Choroid plexus epithelial cell (primary cell): ENCODE results near the gene MATR3.
"Not testable (repeated sequence)": the region's sequence is repeated elsewhere in the genome, so short reads cannot be mapped to it uniquely, and the experiment has no call there.

Experiments
- DNase-seq: peaks from one replicate; pipeline ENCODE4 v3.0.0-alpha.2; 2010; ENCODE audit warnings: low read depth
- H3K4me3 ChIP-seq: 2 replicates; pipeline ENCODE4 v1.5.1; 2011; ENCODE audit warnings: low read depth, mild to moderate bottlenecking, control low read depth, low read length, moderate library complexity
- CTCF ChIP-seq: conservative IDR thresholded peaks from 2 replicates; pipeline ENCODE4 v1.5.1; 2011; ENCODE audit warnings: low read depth, mild to moderate bottlenecking, control low read depth, inconsistent platforms, low read length, moderate library complexity

Gene MATR3

GRCh38 chr5:139340051-139340450 lies 46.5 kb downstream of the MATR3 start:
- DNase-seq = no peak
- no peak overlapping the region for H3K4me3 ChIP-seq
- TF ChIP-seq CTCF = no peak

GRCh38 chr5:139341187-139341688 lies 47.7 kb downstream of the MATR3 start:
- H3K4me3 ChIP-seq = peak overlapping the region; percentile 100
- no peak for DNase-seq
- TF ChIP-seq CTCF = no peak

DNA sequence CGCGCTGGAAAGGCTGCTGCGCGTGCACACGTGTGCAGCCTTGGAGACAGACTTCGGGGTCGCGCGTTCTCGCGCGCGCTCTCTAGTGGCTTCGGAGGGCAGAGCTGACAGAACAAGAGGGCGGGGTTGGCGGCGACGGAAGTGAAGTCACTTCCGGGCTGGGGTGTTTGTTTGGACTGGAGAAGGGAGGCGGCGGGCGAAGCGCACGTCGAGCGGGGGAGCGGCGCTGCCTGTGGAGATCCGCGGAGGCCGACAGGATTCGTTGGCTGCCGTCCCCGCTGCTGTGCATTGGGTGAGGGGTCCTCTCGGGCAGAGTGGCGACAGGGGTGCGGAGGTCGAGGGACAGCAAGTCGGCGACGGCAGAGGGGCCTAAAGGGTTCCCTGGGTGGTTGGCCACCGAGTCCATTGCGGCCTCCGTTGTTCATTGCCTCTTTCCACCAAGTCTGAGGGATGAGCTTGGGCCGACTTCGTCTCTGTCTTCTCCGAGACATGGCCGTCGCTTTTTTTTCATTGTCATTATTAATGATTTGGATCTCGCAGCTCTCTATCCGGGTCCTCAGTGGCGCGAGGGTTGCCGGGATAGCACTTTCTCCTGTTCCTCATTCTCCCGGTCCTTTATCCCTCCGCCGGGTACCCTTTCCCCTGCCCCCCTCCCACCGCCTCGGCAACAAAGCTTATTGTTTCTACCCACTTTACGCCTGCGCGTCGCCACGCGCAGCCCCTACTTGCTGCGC lies 48.3 kb downstream of the MATR3 start, which contains the start of gene PAIP2:
Gene PAIP2 (plus strand): TSS at position 166 of the 734 bp plus-strand sequence. CDS start 21,931 bp downstream, outside the sequence.
- DNase-seq = peak; percentile 99
- TF ChIP-seq CTCF = peak; percentile 78

DNA sequence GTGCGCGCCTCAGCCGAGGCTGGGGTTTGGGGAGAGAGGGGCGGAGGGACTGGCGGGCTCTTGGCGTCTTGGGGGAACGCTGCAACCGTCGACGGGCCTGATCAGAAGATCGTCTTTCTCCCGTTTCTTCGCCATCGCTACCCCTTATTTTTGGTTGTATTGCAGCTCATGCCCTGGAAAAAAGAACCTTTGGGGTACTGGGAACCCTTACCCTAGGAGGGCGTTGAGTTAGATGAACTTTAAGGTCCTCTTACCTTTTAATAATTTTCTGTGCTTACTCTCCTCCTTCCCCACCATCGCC lies 48.8 kb downstream of the MATR3 start:
- H3K4me3 ChIP-seq = peak overlapping the region; percentile 100
- TF ChIP-seq CTCF = no peak
- DNase-seq = no peak

More for the DNA sequence above, 48.3 kb downstream of the MATR3 start, which contains the start of gene PAIP2:
- peak within 1 kb of the TSS; percentile 100 for H3K4me3 ChIP-seq

DNA sequence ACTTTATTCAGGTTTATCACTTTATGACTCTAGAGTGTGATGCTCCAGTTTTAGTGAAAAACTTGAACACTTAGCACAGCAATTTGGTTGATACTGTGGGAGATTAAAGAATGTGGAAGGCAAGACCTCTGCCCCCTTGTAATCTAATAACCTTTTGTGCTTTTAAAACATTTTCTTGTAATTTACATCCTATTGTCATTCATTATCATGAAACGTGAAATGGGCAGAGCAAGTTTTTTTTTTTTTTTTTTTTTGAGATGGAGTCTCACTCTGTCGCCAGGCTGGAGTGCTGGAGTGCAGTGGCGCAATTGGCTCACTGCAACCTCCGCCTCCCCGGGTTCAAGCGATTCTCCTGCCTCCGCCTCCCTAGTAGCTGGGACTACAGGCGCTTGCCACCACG lies 49.9 kb downstream of the MATR3 start:
- H3K4me3 ChIP-seq = peak overlapping the region; percentile 100
- no peak for DNase-seq
- no peak for TF ChIP-seq CTCF

DNA sequence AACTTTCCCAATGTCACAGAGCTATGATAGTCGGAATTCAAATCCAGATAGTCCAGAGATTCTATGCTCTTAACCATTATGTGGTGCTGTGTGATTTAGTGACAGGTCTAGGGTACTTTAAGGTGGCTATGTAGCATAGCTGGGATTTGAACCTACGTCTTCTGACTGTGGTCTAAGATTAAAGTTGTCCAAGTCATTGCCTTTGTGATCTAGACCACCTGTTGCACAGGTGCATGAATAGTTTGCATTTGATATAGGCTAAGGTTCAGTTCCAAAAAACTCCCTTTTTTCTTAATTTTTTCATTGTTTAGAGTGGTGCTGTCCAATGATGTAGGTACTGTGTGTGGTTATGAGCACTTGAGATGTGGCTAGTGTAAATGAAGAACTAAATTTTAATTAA lies 50.6 kb downstream of the MATR3 start:
- H3K4me3 ChIP-seq = no peak overlapping the region
- no peak for TF ChIP-seq CTCF
- DNase-seq = no peak

GRCh38 chr5:139345442-139345841 lies 51.9 kb downstream of the MATR3 start:
- DNase-seq, H3K4me3 ChIP-seq: not testable (repeated sequence)

DNA sequence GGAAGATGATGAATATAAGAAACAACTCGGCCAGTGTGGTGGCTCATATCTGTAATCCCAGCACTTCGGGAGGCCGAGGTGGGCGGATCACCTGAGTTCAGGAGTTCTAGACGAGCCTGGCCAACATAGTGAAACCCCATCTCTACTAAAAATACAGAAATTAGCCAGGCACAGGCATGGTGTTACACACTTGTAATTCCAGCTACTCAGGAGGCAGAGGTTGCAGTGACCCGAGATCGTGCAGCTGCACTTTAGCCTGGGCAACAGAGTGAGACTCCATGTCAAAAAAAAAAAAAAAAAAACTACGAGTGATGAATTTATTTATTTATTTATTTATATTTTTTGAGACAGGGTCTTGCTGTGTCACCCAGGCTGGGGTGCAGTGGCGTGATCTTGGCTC lies 54.3 kb downstream of the MATR3 start:
- DNase-seq, H3K4me3 ChIP-seq: not testable (repeated sequence)
